Small intestine (tissue), 7 donors: ENCODE results near the gene C1S. TPM values are rescaled to one million over a fixed set of nuclear protein-coding genes. Genes with fewer than 3 reads are reported as not detected.

Experiments used
- DNase-seq, 2 donors: peaks; one replicate each; pipeline versions ENCODE4 v3.0.0 to v3.0.0-alpha.2; 2013
- FAIRE-seq: peaks from 2 replicates; lab custom pipeline; 2012; peaks lifted over from hg19 to GRCh38; lab: Jason Lieb, UNC
- H3K27ac ChIP-seq, 3 donors: one replicate each; pipeline ENCODE4 v1.5.1; 2013; ENCODE audit warnings: low read length in 2 of 3, mild to moderate bottlenecking in 2 of 3, control low read depth in 1 of 3, inconsistent platforms in 1 of 3, low read depth in 1 of 3, moderate library complexity in 1 of 3
- H3K27me3 ChIP-seq, 3 donors: one replicate each; pipeline ENCODE4 v1.6.1; 2013; ENCODE audit warnings: low read length in 3 of 3, inconsistent platforms in 1 of 3; ENCODE audit not compliant: control insufficient read depth in 3 of 3, insufficient read depth in 3 of 3
- H3K36me3 ChIP-seq, 3 donors: one replicate each; pipeline ENCODE4 v1.6.1; 2013; ENCODE audit warnings: low read length in 3 of 3, inconsistent platforms in 1 of 3, low read depth in 1 of 3, mild to moderate bottlenecking in 1 of 3, moderate library complexity in 1 of 3; ENCODE audit not compliant: control insufficient read depth in 3 of 3, insufficient read depth in 2 of 3
- H3K4me1 ChIP-seq, 3 donors: one replicate each; pipeline ENCODE4 v1.6.1; 2013; ENCODE audit warnings: low read length in 2 of 3, inconsistent platforms in 1 of 3, low read depth in 1 of 3, mild to moderate bottlenecking in 1 of 3, moderate library complexity in 1 of 3; ENCODE audit not compliant: control insufficient read depth in 3 of 3, insufficient read depth in 2 of 3
- H3K4me3 ChIP-seq, 3 donors: one replicate each; pipeline ENCODE4 v1.5.1; 2013; ENCODE audit warnings: low read length in 3 of 3, control low read depth in 1 of 3, inconsistent platforms in 1 of 3, low read depth in 1 of 3, mild to moderate bottlenecking in 1 of 3, moderate library complexity in 1 of 3
- H3K9me3 ChIP-seq, 2 donors: one replicate each; pipeline ENCODE4 v1.6.1; 2013; ENCODE audit warnings: low read depth in 1 of 2, low read length in 1 of 2; ENCODE audit not compliant: control insufficient read depth in 2 of 2, insufficient read depth in 1 of 2
- WGBS, 3 donors: extraction: QIAGEN DNeasy Blood & Tissue Kit; methylation state at CpG; one replicate each; pipeline ENCODE4 v1.1.7; 2013; 5-methylcytosine and 5-hydroxymethylcytosine counted together
- polyA plus RNA-seq, 4 donors: library from polyadenylated mRNA; stranded (reverse) in 3 of 4; unstranded in 1 of 4; fragments of 200-250 nt in 3 of 4; fragments of 120-200 nt in 1 of 4; gene quantifications; one replicate each; pipeline versions ENCODE4 v1.2.1 to v1.2.3, GENCODE V29; 2013
- donor health status: healthy with polysubstance abuse.
- donor health status: control.
- donor health status: control.
- donor health status: Bipolar disorder and iron deficiency.
- donor health status: healthy.

C1S gene
- polyA plus RNA-seq, 4 donors = 4.7 to 196 (median 35.0) TPM

- Histone ChIP-seq H3K4me1 (peaks cover 0 to 12% (median 0%) of the 10 kb centered on the region in 3 donors), H3K9me3 (no peaks in the 10 kb centered on the region), H3K27me3 (peaks cover 0 to 6% (median 0%) of the 10 kb centered on the region in 3 donors), H3K27ac (peak overlapping the region in 1 of 3 donors; percentile 84), H3K36me3 (peaks cover 0 to 32% (median 0%) of the 10 kb centered on the region in 3 donors), H3K4me3 (no peak overlapping the region)
- no peak for DNase-seq
- WGBS, 3 donors = 67 to 76% (median 75%) methylated on average over 8 of the region's 8 CpGs
- FAIRE-seq = no peak
Measured at GRCh38 chr12:7092986-7093460, 32.5 kb downstream of the C1S start.

- Histone ChIP-seq H3K36me3 (peaks cover 0 to 29% (median 2%) of the 10 kb centered on the region in 3 donors), H3K4me3 (no peak overlapping the region), H3K4me1 (peaks cover 0 to 12% (median 0%) of the 10 kb centered on the region in 3 donors), H3K9me3 (no peaks in the 10 kb centered on the region), H3K27me3 (peaks cover 0 to 6% (median 0%) of the 10 kb centered on the region in 3 donors), H3K27ac (no peak overlapping the region)
- 40 to 65% (median 47%) methylated on average over 5 of the region's 5 CpGs for WGBS, 3 donors
- FAIRE-seq = no peak
- DNase-seq = no peak
Measured at GRCh38 chr12:7093486-7093885, 33.0 kb downstream of the C1S start.

DNA sequence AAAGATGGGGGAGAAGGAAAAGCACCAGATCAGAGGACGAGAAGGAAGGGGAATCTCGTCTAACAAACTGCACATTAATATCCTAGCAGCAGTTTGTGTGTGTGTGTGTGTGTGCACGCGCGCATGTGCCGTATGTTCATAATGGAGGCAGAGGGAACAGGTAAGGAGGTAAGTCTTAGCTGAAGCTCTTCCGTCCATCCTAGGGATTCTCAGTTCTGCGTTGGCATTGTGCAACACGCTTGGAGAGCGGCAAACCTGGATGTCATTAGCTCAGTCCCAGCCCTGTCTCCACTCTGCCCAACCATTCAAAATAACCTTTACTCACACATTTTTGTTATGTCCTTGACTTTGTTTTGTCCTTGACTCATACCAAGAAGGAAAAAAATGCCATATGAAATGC, 33.4 kb downstream of the C1S start:
- no peaks in the 10 kb centered on the region for H3K9me3 ChIP-seq
- H3K27ac ChIP-seq = no peak overlapping the region
- peaks cover 0 to 27% (median 2%) of the 10 kb centered on the region in 3 donors for H3K36me3 ChIP-seq
- DNase-seq (no peak), FAIRE-seq (no peak)
- 33 to 65% (median 53%) methylated on average over 10 of the region's 10 CpGs for WGBS, 3 donors
- peaks cover 0 to 12% (median 0%) of the 10 kb centered on the region in 3 donors for H3K4me1 ChIP-seq
- H3K4me3 ChIP-seq = no peak overlapping the region
- peaks cover 0 to 6% (median 0%) of the 10 kb centered on the region in 3 donors for H3K27me3 ChIP-seq

DNA sequence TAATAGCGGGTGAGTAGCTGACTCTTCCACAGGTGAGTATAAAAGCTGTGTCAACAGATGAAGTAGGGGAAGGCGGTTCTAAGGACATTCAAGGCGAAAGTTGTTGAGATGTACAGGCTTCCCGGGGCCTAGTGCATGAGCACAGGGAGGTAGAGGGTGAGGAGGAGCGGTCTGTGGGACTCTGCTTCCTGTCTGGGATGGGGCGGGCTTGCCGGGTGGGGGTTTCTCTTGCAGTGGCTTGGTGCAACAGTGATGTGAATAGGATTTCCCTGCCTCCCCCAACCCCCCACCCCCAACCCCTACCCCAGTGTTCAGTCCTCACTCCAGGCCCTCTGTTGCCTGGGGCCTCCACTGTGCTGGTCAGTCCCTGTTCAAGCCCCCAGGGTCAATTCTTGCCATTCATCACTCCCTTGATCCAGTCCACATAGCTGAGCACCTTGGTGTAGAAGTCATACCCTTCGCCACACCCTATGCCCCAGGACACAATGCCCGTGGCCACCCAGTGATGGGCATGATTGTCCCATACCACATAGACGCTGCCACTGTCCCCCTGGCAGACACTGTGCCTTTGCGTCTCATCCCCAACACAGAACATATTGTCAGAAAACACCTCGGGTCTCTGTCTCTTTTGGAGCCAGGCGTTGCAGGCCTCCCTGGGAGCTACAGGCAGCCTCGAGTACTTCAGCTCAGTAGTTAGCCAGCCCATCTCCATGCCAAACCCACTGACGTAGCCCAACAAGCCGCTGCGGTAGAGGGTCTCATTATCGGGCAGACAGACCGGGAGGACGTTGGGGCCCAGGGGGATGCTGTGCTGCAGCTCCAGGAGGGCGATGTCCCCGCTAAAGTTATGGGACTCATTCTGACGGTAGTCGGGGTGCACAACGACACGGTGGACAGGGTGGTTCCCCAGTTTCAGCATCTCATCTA, 35.8 kb downstream of the C1S start:
- Histone ChIP-seq H3K27ac (no peak overlapping the region), H3K27me3 (no peaks in the 10 kb centered on the region), H3K9me3 (no peaks in the 10 kb centered on the region), H3K36me3 (peaks cover 0 to 29% (median 2%) of the 10 kb centered on the region in 3 donors), H3K4me1 (peaks cover 0 to 12% (median 0%) of the 10 kb centered on the region in 3 donors), H3K4me3 (no peak overlapping the region)
- 77 to 83% (median 79%) methylated on average over 25 to 26 of the region's 26 CpGs for WGBS, 3 donors
- FAIRE-seq (no peak), DNase-seq (no peak)

- Histone ChIP-seq H3K27me3 (no peaks in the 10 kb centered on the region), H3K4me3 (no peak overlapping the region), H3K9me3 (no peaks in the 10 kb centered on the region), H3K36me3 (peaks cover 0 to 36% (median 2%) of the 10 kb centered on the region in 3 donors), H3K4me1 (peaks cover 0 to 9% (median 0%) of the 10 kb centered on the region in 3 donors), H3K27ac (no peak overlapping the region)
- FAIRE-seq (no peak), DNase-seq (no peak)
- WGBS, 3 donors = 85 to 88% (median 85%) methylated on average over 19 of the region's 19 CpGs
Measured at GRCh38 chr12:7096979-7097378, 36.5 kb downstream of the C1S start.

GRCh38 chr12:7099290-7099996, 38.9 kb downstream of the C1S start:
- 38 to 78% (median 60%) methylated on average over 9 of the region's 9 CpGs for WGBS, 3 donors
- FAIRE-seq (no peak), DNase-seq (no peak)
- Histone ChIP-seq H3K27me3 (no peaks in the 10 kb centered on the region), H3K27ac (no peak overlapping the region), H3K9me3 (no peaks in the 10 kb centered on the region), H3K36me3 (peaks cover 0 to 47% (median 7%) of the 10 kb centered on the region in 3 donors), H3K4me1 (peaks cover 0 to 14% (median 0%) of the 10 kb centered on the region in 3 donors), H3K4me3 (no peak overlapping the region)

DNA sequence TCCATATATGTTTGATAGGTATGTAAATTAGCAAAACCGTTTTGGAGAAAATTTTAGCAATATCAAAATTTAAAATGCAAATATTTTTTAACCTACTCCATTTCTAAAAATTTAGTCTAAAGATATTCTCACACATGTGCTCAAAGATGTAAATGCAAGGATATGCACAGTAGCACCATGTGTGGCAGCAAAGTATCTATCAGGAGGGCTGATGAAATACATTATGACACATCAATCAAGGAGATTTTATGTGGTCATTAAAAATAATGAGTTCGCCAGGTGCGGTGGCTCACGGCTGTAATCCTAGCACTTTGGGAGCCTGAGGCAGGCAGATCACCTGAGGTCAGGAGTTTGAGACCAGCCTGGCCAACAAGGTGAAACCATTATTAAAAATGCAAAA, 39.7 kb downstream of the C1S start:
- H3K27me3 ChIP-seq = no peaks in the 10 kb centered on the region
- H3K27ac ChIP-seq = no peak overlapping the region
- WGBS, 3 donors = 33 to 84% (median 47%) methylated on average over 4 of the region's 4 CpGs
- DNase-seq (no peak), FAIRE-seq (no peak)
- H3K36me3 ChIP-seq = peaks cover 0 to 53% (median 7%) of the 10 kb centered on the region in 3 donors
- no peak overlapping the region for H3K4me3 ChIP-seq
- H3K4me1 ChIP-seq = peaks cover 0 to 14% (median 0%) of the 10 kb centered on the region in 3 donors
- no peaks in the 10 kb centered on the region for H3K9me3 ChIP-seq

DNA sequence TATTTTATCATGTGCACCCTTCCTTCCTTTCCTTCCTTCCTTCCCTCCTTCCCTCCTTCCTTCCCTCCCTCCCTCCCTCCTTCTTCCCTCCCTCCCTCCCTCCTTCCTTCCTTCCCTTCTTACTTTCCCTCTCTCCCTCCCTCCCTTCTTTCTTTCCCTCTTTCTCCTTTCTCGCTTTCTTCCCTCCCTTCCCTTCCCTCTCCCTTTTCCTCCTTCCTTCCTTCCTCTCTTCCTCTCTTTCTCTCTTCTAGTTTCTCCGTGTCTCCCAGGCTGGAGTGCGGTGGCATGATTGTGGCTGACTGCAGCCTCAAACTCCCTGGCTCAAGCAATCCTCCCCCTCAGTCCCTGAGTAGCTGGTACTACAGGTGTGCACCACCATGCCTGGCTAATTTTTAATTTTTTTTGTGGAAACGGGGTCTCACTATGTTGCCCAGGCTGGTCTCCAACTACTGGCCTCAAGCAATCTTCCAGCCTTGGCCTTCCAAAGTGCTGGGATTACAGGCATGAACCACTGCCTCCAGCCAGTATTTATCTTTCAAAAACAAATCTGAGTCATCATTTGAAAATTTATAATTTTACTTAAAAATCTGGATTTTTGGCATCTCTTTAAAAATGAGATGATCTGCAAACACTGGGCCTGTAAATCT, 40.7 kb downstream of the C1S start:
- Histone ChIP-seq H3K9me3 (no peaks in the 10 kb centered on the region), H3K27ac (no peak overlapping the region), H3K36me3 (peaks cover 0 to 55% (median 7%) of the 10 kb centered on the region in 3 donors), H3K27me3 (no peaks in the 10 kb centered on the region), H3K4me1 (peaks cover 0 to 14% (median 0%) of the 10 kb centered on the region in 3 donors), H3K4me3 (no peak overlapping the region)
- WGBS, 3 donors = 90 to 92% (median 90%) methylated on average over 4 of the region's 4 CpGs
- FAIRE-seq = no peak
- no peak for DNase-seq
